Cardiac muscle cell (in vitro differentiated cells and primary cell): ENCODE measurements around the gene GMIP. TPM values are rescaled to one million over a fixed set of nuclear protein-coding genes. Genes with fewer than 3 reads are reported as not detected.
"Not testable (repeated sequence)": the region's sequence is repeated elsewhere in the genome, so short reads cannot be mapped to it uniquely, and the experiment has no call there.

Source experiments
- DNase-seq, 2 donors: peaks; one replicate each; pipeline versions ENCODE4 v3.0.0 to v3.0.0-alpha.2; 2010 to 2017; ENCODE audit warnings: low read depth in 1 of 2, low spot score in 1 of 2
- H3K27ac ChIP-seq: fragments of 200-600 bp; sonication (generic); 2 replicates; pipeline ENCODE4 v1.5.1; 2016
- H3K27me3 ChIP-seq: fragments of 200-600 bp; sonication (generic); 2 replicates; pipeline ENCODE4 v1.6.0; 2016; ENCODE audit warnings: control low read depth
- H3K36me3 ChIP-seq: fragments of 200-600 bp; sonication (generic); 2 replicates; pipeline ENCODE4 v1.5.1; 2016; ENCODE audit warnings: control low read depth
- H3K4me1 ChIP-seq: fragments of 200-600 bp; sonication (generic); 2 replicates; pipeline ENCODE4 v1.8.1; 2017; ENCODE audit warnings: low read depth, mild to moderate bottlenecking, mixed run types
- H3K4me3 ChIP-seq: fragments of 200-600 bp; sonication (generic); 2 replicates; pipeline ENCODE4 v1.5.1; 2016; ENCODE audit warnings: mild to moderate bottlenecking
- H3K9me3 ChIP-seq: fragments of 200-600 bp; sonication (generic); 2 replicates; pipeline ENCODE4 v1.5.1; 2017; ENCODE audit warnings: low read depth, mild to moderate bottlenecking, control low read depth
- polyA plus RNA-seq: library from polyadenylated mRNA; unstranded; fragments of >200 nt; fragmentation: Nextera tagmentation; extraction: Ambion mirVana; gene quantifications from 2 replicates; pipeline ENCODE4 v1.2.1, GENCODE V29; 2016
- total RNA-seq: library from RNA; depleted of rRNA; stranded (reverse); fragments of >200 nt; gene quantifications from 2 replicates; pipeline ENCODE4 v1.2.3, GENCODE V29; 2016
- TF ChIP-seq, protein P1 (sequence below): IDR thresholded peaks from 2 replicates; pipeline ENCODE4 v1.5.1; 2012; ENCODE audit warnings: low read depth, mild to moderate bottlenecking, low read length

GMIP gene, protein sequence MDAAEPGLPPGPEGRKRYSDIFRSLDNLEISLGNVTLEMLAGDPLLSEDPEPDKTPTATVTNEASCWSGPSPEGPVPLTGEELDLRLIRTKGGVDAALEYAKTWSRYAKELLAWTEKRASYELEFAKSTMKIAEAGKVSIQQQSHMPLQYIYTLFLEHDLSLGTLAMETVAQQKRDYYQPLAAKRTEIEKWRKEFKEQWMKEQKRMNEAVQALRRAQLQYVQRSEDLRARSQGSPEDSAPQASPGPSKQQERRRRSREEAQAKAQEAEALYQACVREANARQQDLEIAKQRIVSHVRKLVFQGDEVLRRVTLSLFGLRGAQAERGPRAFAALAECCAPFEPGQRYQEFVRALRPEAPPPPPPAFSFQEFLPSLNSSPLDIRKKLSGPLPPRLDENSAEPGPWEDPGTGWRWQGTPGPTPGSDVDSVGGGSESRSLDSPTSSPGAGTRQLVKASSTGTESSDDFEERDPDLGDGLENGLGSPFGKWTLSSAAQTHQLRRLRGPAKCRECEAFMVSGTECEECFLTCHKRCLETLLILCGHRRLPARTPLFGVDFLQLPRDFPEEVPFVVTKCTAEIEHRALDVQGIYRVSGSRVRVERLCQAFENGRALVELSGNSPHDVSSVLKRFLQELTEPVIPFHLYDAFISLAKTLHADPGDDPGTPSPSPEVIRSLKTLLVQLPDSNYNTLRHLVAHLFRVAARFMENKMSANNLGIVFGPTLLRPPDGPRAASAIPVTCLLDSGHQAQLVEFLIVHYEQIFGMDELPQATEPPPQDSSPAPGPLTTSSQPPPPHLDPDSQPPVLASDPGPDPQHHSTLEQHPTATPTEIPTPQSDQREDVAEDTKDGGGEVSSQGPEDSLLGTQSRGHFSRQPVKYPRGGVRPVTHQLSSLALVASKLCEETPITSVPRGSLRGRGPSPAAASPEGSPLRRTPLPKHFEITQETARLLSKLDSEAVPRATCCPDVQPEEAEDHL
- 13.7 and 15.1 TPM in 2 replicates for total RNA-seq
- polyA plus RNA-seq: 11.6 and 12.4 TPM in 2 replicates

DNA sequence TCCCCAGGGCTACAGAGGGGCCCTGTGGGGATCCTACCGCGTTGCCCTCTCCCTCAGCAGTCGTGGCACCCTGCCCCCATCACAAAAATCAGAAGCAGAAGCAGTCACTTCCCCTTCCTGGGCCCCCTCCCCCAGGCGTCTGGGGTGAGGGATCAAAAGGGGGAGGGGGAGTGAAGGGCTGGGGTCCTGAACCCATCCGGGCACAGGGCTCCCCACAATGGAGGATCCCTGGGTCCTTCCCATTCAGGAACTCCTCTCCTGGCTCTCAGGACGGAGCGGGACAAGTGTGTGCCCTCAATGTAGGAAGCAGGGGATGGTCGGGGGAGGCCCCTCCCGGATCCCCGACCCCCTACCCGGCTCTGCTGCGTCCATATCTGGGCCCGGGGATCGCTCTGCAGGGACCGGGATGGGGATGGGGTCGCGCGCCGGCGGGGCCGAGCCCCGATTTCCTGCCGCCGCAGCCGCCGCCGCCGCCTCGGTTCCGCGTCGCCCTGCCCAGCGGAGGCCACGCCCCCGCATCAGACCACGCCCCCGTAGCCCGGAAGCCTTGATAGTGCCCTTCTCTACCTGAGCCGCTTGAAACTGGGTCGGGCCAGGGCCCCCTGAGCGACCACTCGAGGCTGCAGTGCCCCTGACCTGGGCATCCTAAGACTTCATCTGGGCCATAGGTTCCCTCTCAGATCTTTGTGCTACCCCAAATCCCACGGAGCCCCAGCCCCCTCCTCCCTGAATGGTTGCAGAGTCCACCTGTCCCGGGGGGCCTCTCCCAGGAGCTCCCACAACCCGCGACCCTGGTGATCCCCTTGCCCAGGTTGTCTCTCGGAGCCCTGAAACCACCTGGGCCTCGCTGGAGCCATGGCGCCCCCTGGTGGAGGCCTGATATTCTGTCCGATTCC is at the start of gene GMIP:
TSS of gene GMIP (minus strand) at position 500 of the 896 bp plus-strand sequence. CDS start at position 372, 128 bp downstream.
- DNase-seq: peak; percentile 50 to 81
- TF ChIP-seq, protein P1, sequence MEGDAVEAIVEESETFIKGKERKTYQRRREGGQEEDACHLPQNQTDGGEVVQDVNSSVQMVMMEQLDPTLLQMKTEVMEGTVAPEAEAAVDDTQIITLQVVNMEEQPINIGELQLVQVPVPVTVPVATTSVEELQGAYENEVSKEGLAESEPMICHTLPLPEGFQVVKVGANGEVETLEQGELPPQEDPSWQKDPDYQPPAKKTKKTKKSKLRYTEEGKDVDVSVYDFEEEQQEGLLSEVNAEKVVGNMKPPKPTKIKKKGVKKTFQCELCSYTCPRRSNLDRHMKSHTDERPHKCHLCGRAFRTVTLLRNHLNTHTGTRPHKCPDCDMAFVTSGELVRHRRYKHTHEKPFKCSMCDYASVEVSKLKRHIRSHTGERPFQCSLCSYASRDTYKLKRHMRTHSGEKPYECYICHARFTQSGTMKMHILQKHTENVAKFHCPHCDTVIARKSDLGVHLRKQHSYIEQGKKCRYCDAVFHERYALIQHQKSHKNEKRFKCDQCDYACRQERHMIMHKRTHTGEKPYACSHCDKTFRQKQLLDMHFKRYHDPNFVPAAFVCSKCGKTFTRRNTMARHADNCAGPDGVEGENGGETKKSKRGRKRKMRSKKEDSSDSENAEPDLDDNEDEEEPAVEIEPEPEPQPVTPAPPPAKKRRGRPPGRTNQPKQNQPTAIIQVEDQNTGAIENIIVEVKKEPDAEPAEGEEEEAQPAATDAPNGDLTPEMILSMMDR: peak; percentile 86
- no peaks in the 10 kb centered on the region for H3K27me3 ChIP-seq
- H3K4me3 ChIP-seq: peak within 1 kb of the TSS; percentile 89
- peaks cover 20% of the 10 kb centered on the region for H3K36me3 ChIP-seq
- H3K27ac ChIP-seq: peak within 1 kb of the TSS; percentile 58
- H3K9me3 ChIP-seq: no peaks in the 10 kb centered on the region
- H3K4me1 ChIP-seq: no peaks in the 10 kb centered on the region

DNA sequence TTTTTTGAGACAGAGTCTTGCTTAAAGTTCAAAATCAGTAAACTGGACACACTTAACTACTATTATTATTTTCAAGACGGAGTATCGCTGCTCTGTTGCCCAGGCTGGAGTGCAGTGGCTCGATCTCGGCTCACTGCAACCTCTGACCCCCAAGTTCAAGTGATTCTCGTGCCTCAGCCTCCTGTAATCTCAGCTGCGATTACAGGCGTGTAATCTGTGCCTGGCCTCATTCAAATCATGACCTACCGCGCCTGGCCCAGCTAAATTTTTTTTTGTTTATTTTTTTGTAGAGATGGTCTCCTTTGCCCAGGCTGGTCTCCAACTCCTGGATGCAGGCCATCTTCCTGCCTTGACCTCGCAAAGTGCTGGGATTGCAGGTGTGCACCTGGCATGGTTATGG is 48.2 kb upstream of the GMIP start:
- no peaks in the 10 kb centered on the region for H3K9me3 ChIP-seq
- H3K27ac ChIP-seq: no peak overlapping the region
- no peaks in the 10 kb centered on the region for H3K36me3 ChIP-seq
- TF ChIP-seq, protein P1: no peak
- no peak for DNase-seq
- H3K4me3 ChIP-seq: no peak overlapping the region
- H3K4me1 ChIP-seq: no peaks in the 10 kb centered on the region
- H3K27me3 ChIP-seq: no peaks in the 10 kb centered on the region

DNA sequence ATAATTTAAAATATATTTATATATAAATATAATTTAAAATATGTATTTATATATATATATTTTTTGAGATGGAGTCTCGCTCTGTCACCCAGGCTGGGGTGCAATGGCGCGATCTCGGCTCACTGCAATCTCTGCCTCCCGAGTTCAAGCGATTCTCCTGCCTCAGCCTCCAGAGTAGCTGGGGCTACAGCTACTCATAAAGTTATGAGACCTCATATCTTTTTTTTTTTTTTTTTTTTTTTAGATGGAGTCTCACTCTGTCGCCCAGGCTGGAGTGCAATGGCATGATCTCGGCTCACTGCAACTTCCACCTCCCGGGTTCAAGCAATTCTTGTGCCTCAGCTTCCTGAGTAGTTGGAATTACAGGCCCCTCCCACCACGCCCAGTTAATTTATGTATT is 45.6 kb upstream of the GMIP start:
- not testable (repeated sequence) for H3K27ac ChIP-seq, H3K4me3 ChIP-seq, H3K4me1 ChIP-seq, H3K36me3 ChIP-seq, H3K9me3 ChIP-seq, DNase-seq, H3K27me3 ChIP-seq

DNA sequence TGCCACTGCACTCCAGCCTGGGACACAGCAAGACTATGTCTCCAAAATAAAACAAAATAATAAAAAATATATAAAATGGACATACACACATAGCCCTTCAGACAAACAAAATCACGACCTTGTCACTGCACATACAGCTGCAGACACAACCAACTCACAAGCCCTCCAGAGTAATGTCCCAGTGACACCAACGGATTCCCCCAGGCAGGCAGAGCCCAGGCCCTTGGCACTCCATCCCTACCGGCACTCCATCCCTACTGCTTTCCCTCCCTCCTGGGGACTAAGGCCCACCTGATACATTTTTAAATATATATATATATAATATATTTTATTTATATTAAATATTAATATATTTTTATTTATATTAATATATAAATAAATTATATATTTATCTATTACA is 43.6 kb upstream of the GMIP start:
- no peak overlapping the region for H3K27ac ChIP-seq
- no peaks in the 10 kb centered on the region for H3K9me3 ChIP-seq
- H3K27me3 ChIP-seq: no peaks in the 10 kb centered on the region
- no peaks in the 10 kb centered on the region for H3K36me3 ChIP-seq
- no peak overlapping the region for H3K4me3 ChIP-seq
- TF ChIP-seq, protein P1: no peak
- no peaks in the 10 kb centered on the region for H3K4me1 ChIP-seq
- no peak for DNase-seq

DNA sequence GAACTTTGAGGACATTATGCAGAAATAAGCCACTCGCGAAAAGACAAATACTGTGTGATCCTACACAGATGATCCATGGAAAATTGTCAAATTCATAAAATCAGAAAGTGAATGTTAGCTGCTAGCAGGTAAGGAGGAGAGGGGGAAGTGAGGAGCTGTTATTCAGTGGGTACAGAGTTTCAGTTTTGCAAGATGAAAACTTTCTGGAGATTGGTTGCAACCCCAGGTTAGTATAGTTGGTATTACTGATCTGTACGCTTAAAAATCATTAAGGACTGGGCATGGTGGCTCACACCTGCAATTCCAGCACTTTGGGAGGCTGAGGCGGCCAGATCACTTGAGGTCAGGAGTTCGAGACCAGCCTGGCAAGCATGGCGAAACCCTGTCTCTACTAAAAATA is 43.1 kb upstream of the GMIP start:
- Histone ChIP-seq H3K9me3 (no peaks in the 10 kb centered on the region), H3K27ac (no peak overlapping the region)
- TF ChIP-seq, protein P1: no peak

DNA sequence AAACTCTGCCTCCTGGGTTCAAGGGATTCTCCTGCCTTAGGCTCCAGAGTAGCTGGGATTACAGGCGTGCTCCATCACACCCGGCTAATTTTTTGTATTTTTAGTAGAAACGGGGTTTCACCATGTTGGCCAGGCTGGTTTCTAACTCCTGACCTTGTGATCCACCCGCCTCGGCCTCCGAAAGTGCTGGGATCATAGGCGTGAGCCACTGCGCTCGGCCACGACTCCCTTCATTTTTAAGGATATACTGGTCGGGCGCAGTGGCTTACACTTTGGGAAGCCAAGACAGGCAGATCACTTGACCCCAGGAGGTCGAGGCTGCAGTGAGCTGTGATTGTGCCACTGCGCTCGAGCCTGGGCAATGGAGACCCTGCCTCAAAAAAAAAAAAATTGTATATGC is 42.7 kb upstream of the GMIP start:
- not testable (repeated sequence) for H3K9me3 ChIP-seq, H3K4me3 ChIP-seq, H3K4me1 ChIP-seq, DNase-seq, H3K27me3 ChIP-seq, H3K36me3 ChIP-seq, H3K27ac ChIP-seq

More for the DNA sequence above, 43.1 kb upstream of the GMIP start:
- no peaks in the 10 kb centered on the region for H3K27me3 ChIP-seq
- no peaks in the 10 kb centered on the region for H3K36me3 ChIP-seq
- DNase-seq: no peak
- H3K4me1 ChIP-seq: no peaks in the 10 kb centered on the region
- no peak overlapping the region for H3K4me3 ChIP-seq
